Stimulated activated CD4-positive, alpha-beta T cell treated with anti-CD3 and anti-CD28 coated beads, Interleukin-1b, Interleukin-23, amount 100 ng/mL, for 1 hour (primary cell): ENCODE data around the gene XRCC4.
"Not testable (repeated sequence)": the region's sequence is repeated elsewhere in the genome, so short reads cannot be mapped to it uniquely, and the experiment has no call there.

Experiments used
- DNase-seq, 2 donors: peaks; one replicate each; pipeline ENCODE4 v3.0.0-alpha.2; 2020; ENCODE audit warnings: low read depth in 2 of 2

XRCC4 gene

DNA sequence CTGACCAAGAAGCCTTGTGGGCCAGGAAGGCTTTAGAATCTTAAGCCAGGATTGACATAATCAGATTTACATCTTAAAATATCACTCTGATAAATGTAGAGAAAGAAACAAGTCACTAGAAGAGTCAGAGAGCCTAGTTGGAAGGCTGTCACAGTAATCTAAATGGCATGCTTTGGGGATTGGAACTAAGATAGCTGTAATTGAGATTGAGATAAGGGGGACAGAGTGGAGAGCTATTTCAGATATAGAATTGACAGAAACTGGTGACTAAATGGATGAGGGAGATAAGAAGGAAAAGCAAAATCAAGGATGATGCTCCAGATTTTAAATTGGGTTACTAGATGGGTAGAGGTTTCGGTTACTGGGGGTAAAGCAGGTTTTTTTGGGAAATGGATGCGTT lies 100.5 kb downstream of the XRCC4 start:
- no peak for DNase-seq

GRCh38 chr5:83179966-83180365 lies 102.6 kb downstream of the XRCC4 start:
- DNase-seq: no peak

- DNase-seq: no peak
Measured at GRCh38 chr5:83184534-83184933, 107.2 kb downstream of the XRCC4 start.

DNA sequence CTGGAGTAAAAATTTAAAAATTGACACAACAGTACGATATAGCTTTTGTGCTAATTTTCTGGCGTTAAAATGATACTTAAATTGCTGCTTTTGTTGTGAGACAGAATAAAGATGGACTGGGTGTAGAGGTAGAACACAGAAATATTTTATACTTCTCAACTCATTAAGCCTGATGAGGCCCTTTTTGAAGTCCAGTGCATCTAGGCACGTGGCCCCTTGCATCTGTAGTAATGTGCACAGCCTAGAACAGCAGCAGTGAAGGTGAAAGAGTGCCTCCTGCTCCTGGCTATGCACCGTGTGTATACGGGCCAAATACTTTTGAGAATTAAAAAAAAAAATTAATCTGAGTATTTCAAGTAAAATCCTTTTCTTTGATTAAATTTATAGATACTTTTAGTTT lies 115.6 kb downstream of the XRCC4 start:
- no peak for DNase-seq

- no peak for DNase-seq
Measured at GRCh38 chr5:83197326-83197967, 120.1 kb downstream of the XRCC4 start.

DNA sequence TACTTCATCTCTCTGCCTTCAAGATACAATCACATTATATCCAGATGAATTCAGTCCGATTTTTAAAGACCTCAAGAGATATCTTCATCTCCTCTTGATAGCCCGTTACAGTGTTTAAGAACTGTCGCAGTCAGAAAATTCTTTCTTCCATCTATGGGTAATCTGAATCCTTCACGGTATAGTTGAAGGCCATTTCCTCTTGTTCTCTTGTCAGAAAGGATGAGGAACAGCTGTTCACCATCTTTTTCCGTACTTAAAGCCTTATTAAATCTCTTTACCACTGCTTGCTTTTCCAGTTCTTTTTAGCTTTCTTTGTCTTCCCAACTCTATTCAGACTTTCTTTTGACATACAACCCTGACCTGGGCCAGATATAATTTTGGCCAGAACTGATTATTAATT lies 121.8 kb downstream of the XRCC4 start:
- no peak for DNase-seq

DNA sequence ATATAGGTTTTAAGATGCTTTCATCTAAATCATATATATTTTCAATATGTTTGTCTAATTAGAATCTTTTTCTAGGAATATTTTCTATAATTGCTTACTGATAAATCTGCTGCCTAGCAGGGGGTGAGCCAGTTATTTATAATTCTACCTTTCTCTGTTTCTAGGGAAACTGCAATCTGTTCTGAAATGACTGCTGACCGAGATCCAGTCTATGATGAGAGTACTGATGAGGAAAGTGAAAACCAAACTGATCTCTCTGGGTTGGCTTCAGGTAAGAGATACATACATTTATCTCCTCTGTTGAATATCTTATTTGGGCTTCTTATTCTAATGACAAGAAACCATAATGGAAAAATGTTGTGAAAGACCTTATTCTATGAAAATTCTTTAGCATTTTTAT lies 127.3 kb downstream of the XRCC4 start:
- no peak for DNase-seq

GRCh38 chr5:83209963-83210362 lies 132.6 kb downstream of the XRCC4 start:
- no peak for DNase-seq

GRCh38 chr5:83219077-83219476 lies 141.7 kb downstream of the XRCC4 start:
- no peak for DNase-seq

GRCh38 chr5:83219495-83219894 lies 142.1 kb downstream of the XRCC4 start:
- DNase-seq: no peak

DNA sequence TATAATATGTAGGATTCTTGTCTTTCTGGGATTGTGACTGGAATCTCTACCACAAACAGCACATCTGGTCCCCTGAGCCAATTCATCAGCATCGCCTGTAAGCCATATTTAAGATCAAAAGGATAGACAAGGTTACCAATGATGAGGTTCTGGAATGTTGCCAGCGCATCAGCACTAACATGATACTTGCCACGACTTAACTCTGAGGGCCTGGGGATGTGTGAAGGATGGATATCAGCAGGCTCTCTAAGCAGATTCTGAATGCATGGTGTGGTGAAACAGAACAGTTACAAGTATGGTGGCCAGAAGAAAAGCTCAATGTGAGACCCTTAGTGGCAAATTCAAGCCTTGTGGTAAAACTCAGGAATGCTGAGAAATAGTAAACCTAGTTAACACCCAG lies 143.0 kb downstream of the XRCC4 start:
- DNase-seq: no peak

GRCh38 chr5:83222906-83223305 lies 145.6 kb downstream of the XRCC4 start:
- DNase-seq: no peak

- no peak for DNase-seq
Measured at GRCh38 chr5:83227611-83228010, 150.3 kb downstream of the XRCC4 start.

DNA sequence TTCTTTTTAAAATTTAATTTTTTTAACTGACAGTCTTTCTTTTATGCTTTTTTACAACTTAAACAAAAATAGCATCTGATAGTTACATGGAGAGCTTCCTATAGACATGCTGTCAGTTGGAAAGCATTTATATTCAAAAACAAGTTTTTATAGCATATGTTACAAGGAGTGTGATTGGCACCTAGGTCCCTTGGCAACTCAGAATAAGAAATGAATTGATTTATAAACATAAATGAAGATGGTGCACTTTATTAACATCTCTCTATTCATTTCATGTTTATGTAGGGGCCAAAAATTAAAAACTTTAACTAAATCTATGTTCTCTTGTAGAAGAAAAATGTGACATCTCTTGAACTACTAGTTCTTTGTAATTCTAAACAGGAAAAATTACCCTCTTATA lies 153.2 kb downstream of the XRCC4 start:
- no peak for DNase-seq

DNA sequence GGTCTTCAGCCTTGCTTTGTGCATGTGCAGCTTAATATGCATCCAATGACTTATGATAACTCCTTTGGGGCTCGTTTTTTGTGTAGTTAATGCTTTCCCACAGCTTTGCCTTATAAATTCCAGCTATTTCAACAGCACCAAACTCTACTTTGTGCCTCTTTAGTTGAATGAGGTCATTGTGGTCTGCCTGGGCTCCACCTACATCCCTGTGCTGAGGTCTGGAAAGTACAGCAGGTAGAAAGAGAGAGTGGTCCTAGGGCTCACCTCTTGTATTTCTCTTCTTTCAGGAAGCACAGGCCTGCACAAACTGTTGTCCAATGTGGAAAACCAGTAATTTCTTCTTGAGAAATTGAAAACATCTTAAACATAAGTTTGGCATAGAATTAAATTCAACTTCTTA lies 167.2 kb downstream of the XRCC4 start:
- DNase-seq: no peak

DNA sequence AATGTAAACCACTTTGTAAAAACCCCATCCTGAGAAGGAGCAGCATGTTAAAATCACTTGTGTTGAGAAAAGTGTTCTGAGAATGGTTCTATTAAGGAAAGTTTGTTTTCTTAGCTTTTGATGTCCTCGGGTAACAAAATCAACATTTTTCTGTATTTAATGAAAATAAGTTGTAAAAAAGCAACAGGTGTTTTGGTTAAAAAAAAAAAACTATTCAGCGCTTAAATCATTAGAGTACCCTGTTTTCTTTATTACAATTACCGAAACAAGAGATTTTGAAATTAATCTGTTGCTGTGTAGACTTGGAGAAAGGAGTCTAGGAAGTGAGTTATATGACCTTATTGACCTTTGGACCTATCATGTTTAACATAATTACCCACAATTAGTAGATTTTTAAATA lies 167.7 kb downstream of the XRCC4 start:
- no peak for DNase-seq

DNA sequence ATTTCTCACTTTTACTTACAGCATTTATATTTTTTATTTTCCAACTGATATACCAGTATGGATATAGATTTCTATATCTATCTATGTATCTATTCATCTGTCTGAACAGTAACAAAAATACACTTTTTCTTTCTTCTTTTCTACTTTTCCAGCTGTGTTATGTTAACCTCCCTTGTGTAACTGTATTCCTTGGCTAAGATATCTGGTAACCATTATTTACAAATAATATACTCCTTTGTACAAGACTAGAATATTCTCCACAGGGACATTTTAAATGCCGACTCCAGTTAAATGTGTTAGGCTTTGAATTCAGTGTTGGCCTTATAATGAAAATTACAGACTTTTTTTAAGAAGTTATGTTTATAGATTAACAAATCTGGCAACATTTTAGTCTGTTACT lies 168.7 kb downstream of the XRCC4 start:
- DNase-seq: no peak

- DNase-seq: no peak
Measured at GRCh38 chr5:83249156-83249555, 171.8 kb downstream of the XRCC4 start.

DNA sequence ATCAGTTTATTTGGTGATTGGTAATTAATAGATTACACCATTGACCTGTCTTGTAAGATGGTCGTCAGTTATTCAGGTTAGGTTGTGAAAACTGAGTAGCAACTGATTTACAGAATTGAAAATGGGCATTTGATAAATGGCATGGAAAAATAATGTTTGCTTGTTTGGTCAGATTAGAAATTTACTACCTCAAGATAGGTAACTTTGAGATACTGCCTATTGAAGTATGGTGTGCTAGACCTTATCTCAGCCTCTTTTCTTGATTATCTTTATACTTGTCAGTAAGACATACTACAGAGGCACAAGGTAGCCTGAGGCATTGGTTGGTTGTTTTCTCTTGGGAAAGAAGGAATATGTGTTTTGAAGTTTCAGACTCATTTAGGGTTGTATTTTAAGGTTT lies 174.5 kb downstream of the XRCC4 start:
- DNase-seq: no peak

- DNase-seq: no peak
Measured at GRCh38 chr5:83253720-83254119, 176.4 kb downstream of the XRCC4 start.

DNA sequence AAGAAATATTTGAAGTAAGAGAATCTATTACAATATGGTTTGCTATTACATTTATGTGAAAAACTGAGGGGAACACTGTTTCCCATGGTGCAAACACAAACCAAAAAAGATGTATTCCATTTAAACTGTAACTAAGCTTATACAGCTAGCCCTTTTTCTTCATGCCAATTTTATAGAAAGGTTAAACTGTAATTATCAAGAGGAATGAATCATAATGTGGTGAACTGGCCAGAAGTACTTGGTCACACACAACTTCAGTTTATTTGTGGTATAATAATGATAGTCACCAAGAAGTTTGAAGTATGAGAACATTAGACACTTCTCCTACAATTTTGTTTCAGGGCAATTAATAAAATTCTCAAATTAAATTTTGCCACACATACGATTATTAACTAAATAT lies 177.9 kb downstream of the XRCC4 start:
- no peak for DNase-seq

DNA sequence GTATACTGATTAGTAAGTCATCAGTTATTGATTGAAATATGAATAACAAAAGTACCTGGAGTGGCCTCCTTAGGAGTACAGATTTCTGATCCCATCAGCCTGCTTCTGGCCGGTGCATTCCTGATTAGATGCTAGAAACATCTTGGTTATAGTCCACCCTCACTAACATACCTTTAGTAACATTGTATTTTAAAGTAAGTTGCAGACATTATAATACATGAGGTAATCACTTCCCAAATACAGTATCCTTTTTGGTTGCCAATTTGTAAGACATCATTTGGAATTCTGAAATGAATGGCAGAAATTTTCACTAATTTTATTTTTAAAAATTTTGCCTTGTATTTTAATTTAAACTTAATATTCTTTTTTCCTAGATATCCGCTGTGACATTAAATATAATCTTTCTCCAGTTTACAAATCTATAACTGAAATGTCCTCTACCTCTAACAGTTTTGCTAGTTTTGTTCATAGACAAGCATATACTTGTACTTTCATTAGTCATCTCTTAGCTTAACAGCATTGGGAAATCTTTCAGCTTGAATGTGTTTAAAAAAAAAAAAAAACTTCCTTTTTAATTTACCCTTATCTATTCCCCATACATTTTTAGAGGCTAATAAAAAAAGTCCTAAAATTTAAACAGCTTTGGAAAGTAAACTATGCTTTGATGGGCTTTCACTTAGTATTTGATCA lies 178.9 kb downstream of the XRCC4 start:
- no peak for DNase-seq

DNA sequence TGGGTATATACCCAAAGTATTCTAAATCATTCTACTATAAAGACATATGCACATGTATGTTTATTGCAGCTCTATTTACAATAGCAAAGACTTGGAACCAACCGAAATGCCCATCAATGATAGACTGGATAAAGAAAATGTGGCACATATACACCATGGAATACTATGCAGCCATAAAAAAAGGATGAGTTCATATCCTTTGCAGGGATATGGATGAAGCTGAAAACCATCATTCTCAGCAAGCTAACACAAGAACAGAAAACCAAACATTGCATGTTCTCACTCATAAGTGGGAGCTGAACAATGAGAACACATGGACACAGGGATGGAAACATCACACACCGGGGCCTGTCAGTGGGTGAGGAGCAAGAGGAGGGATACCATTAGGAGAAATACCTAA lies 180.3 kb downstream of the XRCC4 start:
- DNase-seq: not testable (repeated sequence)

DNA sequence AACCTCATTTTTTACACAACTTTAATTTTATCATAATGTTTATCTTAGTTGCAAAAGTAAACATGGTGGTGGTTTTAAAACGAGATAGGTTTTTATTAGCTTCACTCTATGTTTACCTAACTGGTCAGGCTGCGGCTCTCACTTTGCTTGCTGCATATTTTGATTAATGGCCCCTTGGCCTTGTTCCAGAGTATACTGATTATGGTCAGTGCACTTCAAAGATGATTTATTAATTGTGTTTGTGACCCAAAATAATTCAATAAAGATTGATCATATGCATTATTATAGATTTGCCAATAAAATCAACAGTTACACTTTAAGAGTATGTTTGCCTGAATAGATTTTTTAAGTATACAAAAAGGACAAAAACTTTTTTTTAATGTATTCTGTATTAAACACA lies 188.0 kb downstream of the XRCC4 start:
- no peak for DNase-seq
